Measurements from ENCODE around the gene FUT2.

GRCh38 chr19:48668332-48668731 is 27.4 kb upstream of the FUT2 start:
- no peak for TF ChIP-seq CTCF (IDR thresholded peaks at IDR 0.05)
- TF ChIP-seq POLR2AphosphoS5 (IDR thresholded peaks at IDR 0.05), result no peak
- no peak for TF ChIP-seq POLR2A (IDR thresholded peaks at IDR 0.05; ENCODE audit: low read depth)
- TF ChIP-seq EP300 (IDR thresholded peaks at IDR 0.05), result no peak

All from esophagus muscularis mucosa (tissue), 4 donors.